ENCODE measurements around the gene GRIK4.

- no peak; the same call in 1 of the 2 replicates for TF ChIP-seq CTCF (conservative IDR thresholded peaks at IDR 0.05; ENCODE audit: low read depth, low read length)
- no peak for TF ChIP-seq EZH2 (IDR thresholded peaks at IDR 0.05; ENCODE audit: low read length, unreplicated experiment)
- TF ChIP-seq EZH2phosphoT487 (IDR thresholded peaks at IDR 0.05; ENCODE audit: borderline replicate concordance, low read length): no peak
Observed at GRCh38 chr11:120666121-120666639, 154.6 kb downstream of the GRIK4 start.

Measured in PC-3 (cell line).